ENCODE results near the gene FLOT1. TPM values are rescaled to one million over a fixed set of nuclear protein-coding genes. Genes with fewer than 3 reads are reported as not detected.

Gene FLOT1
- total and polyA plus RNA-seq, 9 of the 15 experiments (the other 6 are each of a cell fraction or from before 2014, with no cell fraction given): 11.7 to 149 (median 118) TPM

GRCh38 chr6:30722280-30723112 is 20.0 kb downstream of the FLOT1 start (continued):
- TF ChIP-seq TFAP4 (CRISPR knock-in tag; IDR thresholded peaks at IDR 0.05; ENCODE audit: borderline replicate concordance): peak; percentile 73
- TF ChIP-seq NBN (IDR thresholded peaks at IDR 0.05; ENCODE audit: low read depth): peak; percentile 76; the same call in 1 of the 2 replicates
- no peak for TF ChIP-seq ZNF512 (tag; IDR thresholded peaks at IDR 0.05)
- TF ChIP-seq FUS (optimal IDR thresholded peaks at IDR 0.05; ENCODE audit: low read depth, low read length): no peak
- TF ChIP-seq HOMEZ (CRISPR knock-in tag; IDR thresholded peaks at IDR 0.05): no peak
- TF ChIP-seq ARNT (IDR thresholded peaks at IDR 0.05): peak in 1 of 2 experiments; percentile 31; a peak in 1 of 4 replicates
- TF ChIP-seq, protein P1, sequence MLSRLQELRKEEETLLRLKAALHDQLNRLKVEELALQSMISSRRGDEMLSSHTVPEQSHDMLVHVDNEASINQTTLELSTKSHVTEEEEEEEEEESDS (CRISPR knock-in tag; IDR thresholded peaks at IDR 0.05): no peak
- peak in 1 of 2 experiments; percentile 62; a peak in 1 of 4 replicates for TF ChIP-seq TBL1XR1 (IDR thresholded peaks at IDR 0.05; ENCODE audit: low read length in 2 of 2)
- TF ChIP-seq NFIX (CRISPR knock-in tag; IDR thresholded peaks at IDR 0.05; ENCODE audit: low read depth): no peak
- no peak for TF ChIP-seq ZNF217 (CRISPR knock-in tag; IDR thresholded peaks at IDR 0.05)
- no peak for TF ChIP-seq ARHGAP35 (IDR thresholded peaks at IDR 0.05; ENCODE audit: partially characterized antibody)
- TF ChIP-seq NRF1 (conservative IDR thresholded peaks at IDR 0.05 in 1 of 2, IDR thresholded peaks at IDR 0.05 in 1 of 2): 0 out of 4 replicates have a peak, but pooled peaks of 1 of the 2 experiments have one; percentile 10
- TF ChIP-seq ZFX (CRISPR knock-in tag; IDR thresholded peaks at IDR 0.05): no peak
- TF ChIP-seq NCOA4 (IDR thresholded peaks at IDR 0.05; ENCODE audit: partially characterized antibody): no peak
- no peak for TF ChIP-seq ZNF436 (CRISPR knock-in tag; IDR thresholded peaks at IDR 0.05)
- TF ChIP-seq ZNF79 (CRISPR knock-in tag; IDR thresholded peaks at IDR 0.05; ENCODE audit: low read depth): no peak
- no peak; the same call in 1 of the 2 replicates for TF ChIP-seq POLR2AphosphoS2 (IDR thresholded peaks at IDR 0.05; ENCODE audit: low read length)
- TF ChIP-seq, protein P2, sequence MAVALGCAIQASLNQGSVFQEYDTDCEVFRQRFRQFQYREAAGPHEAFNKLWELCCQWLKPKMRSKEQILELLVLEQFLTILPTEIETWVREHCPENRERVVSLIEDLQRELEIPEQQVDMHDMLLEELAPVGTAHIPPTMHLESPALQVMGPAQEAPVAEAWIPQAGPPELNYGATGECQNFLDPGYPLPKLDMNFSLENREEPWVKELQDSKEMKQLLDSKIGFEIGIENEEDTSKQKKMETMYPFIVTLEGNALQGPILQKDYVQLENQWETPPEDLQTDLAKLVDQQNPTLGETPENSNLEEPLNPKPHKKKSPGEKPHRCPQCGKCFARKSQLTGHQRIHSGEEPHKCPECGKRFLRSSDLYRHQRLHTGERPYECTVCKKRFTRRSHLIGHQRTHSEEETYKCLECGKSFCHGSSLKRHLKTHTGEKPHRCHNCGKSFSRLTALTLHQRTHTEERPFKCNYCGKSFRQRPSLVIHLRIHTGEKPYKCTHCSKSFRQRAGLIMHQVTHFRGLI (CRISPR knock-in tag; IDR thresholded peaks at IDR 0.05): no peak
- TF ChIP-seq, protein P3, sequence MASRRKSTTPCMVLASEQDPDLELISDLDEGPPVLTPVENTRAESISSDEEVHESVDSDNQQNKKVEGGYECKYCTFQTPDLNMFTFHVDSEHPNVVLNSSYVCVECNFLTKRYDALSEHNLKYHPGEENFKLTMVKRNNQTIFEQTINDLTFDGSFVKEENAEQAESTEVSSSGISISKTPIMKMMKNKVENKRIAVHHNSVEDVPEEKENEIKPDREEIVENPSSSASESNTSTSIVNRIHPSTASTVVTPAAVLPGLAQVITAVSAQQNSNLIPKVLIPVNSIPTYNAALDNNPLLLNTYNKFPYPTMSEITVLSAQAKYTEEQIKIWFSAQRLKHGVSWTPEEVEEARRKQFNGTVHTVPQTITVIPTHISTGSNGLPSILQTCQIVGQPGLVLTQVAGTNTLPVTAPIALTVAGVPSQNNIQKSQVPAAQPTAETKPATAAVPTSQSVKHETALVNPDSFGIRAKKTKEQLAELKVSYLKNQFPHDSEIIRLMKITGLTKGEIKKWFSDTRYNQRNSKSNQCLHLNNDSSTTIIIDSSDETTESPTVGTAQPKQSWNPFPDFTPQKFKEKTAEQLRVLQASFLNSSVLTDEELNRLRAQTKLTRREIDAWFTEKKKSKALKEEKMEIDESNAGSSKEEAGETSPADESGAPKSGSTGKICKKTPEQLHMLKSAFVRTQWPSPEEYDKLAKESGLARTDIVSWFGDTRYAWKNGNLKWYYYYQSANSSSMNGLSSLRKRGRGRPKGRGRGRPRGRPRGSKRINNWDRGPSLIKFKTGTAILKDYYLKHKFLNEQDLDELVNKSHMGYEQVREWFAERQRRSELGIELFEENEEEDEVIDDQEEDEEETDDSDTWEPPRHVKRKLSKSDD (conservative IDR thresholded peaks at IDR 0.05; ENCODE audit: low read length): no peak
